ENCODE measurements around the gene UGT2B17.
"Not testable (repeated sequence)": the region's sequence is repeated elsewhere in the genome, so short reads cannot be mapped to it uniquely, and the experiment has no call there.

The UGT2B17 gene

GRCh38 chr4:68566364-68566763 lies 9.8 kb downstream of the UGT2B17 start:
- H3K36me3 ChIP-seq (ENCODE audit: low read length): not testable (repeated sequence)

GRCh38 chr4:68565082-68565481 lies 11.0 kb downstream of the UGT2B17 start:
- not testable (repeated sequence) for H4K20me1 ChIP-seq (ENCODE audit: low read depth, low read length); H2AFZ ChIP-seq (ENCODE audit: low read depth, low read length, severe bottlenecking); H3K9me2 ChIP-seq (replicated peaks; ENCODE audit: insufficient read depth, low read length); H3K36me3 ChIP-seq (ENCODE audit: low read length); H3K27ac ChIP-seq (ENCODE audit: low read depth, low read length); H3K79me2 ChIP-seq (ENCODE audit: insufficient read depth, low read length); H3K9me3 ChIP-seq (ENCODE audit: insufficient read depth, low read length); H3K4me2 ChIP-seq (ENCODE audit: low read depth, low read length, poor library complexity, severe bottlenecking); H3F3A ChIP-seq (ENCODE audit: insufficient read depth); H3K9ac ChIP-seq (ENCODE audit: low read length); H3K27me3 ChIP-seq (ENCODE audit: low read length); H3K4me3 ChIP-seq (ENCODE audit: insufficient read depth, low read length, poor library complexity, severe bottlenecking)

More at GRCh38 chr4:68566364-68566763, 9.8 kb downstream of the UGT2B17 start:
- not testable (repeated sequence) for H2AFZ ChIP-seq (ENCODE audit: low read depth, low read length, severe bottlenecking); H3K27me3 ChIP-seq (ENCODE audit: low read length); H4K20me1 ChIP-seq (ENCODE audit: low read depth, low read length); H3F3A ChIP-seq (ENCODE audit: insufficient read depth); H3K9me3 ChIP-seq (ENCODE audit: insufficient read depth, low read length); H3K27ac ChIP-seq (ENCODE audit: low read depth, low read length); H3K79me2 ChIP-seq (ENCODE audit: insufficient read depth, low read length); H3K9me2 ChIP-seq (replicated peaks; ENCODE audit: insufficient read depth, low read length); H3K4me3 ChIP-seq (ENCODE audit: insufficient read depth, low read length, poor library complexity, severe bottlenecking); H3K4me2 ChIP-seq (ENCODE audit: low read depth, low read length, poor library complexity, severe bottlenecking); H3K9ac ChIP-seq (ENCODE audit: low read length)

- not testable (repeated sequence) for H3K27me3 ChIP-seq (ENCODE audit: low read length); H3K4me3 ChIP-seq (ENCODE audit: insufficient read depth, low read length, poor library complexity, severe bottlenecking); H3K79me2 ChIP-seq (ENCODE audit: insufficient read depth, low read length); H3K4me2 ChIP-seq (ENCODE audit: low read depth, low read length, poor library complexity, severe bottlenecking); H3K9ac ChIP-seq (ENCODE audit: low read length); H3K9me3 ChIP-seq (ENCODE audit: insufficient read depth, low read length); H3K27ac ChIP-seq (ENCODE audit: low read depth, low read length); H3K36me3 ChIP-seq (ENCODE audit: low read length); H4K20me1 ChIP-seq (ENCODE audit: low read depth, low read length); H3K9me2 ChIP-seq (replicated peaks; ENCODE audit: insufficient read depth, low read length); H3F3A ChIP-seq (ENCODE audit: insufficient read depth); H2AFZ ChIP-seq (ENCODE audit: low read depth, low read length, severe bottlenecking)
These were observed 15.6 kb downstream of the UGT2B17 start for GRCh38 chr4:68560364-68561070.

- H3K4me2 ChIP-seq (ENCODE audit: low read depth, low read length, poor library complexity, severe bottlenecking); H3K27ac ChIP-seq (ENCODE audit: low read depth, low read length); H3F3A ChIP-seq (ENCODE audit: insufficient read depth); H3K36me3 ChIP-seq (ENCODE audit: low read length); H2AFZ ChIP-seq (ENCODE audit: low read depth, low read length, severe bottlenecking); H3K9me3 ChIP-seq (ENCODE audit: insufficient read depth, low read length); H3K9ac ChIP-seq (ENCODE audit: low read length); H3K9me2 ChIP-seq (replicated peaks; ENCODE audit: insufficient read depth, low read length); H3K4me3 ChIP-seq (ENCODE audit: insufficient read depth, low read length, poor library complexity, severe bottlenecking); H3K79me2 ChIP-seq (ENCODE audit: insufficient read depth, low read length); H3K27me3 ChIP-seq (ENCODE audit: low read length); H4K20me1 ChIP-seq (ENCODE audit: low read depth, low read length): not testable (repeated sequence)
These were observed 22.3 kb downstream of the UGT2B17 start for GRCh38 chr4:68553830-68554229.

GRCh38 chr4:68552818-68553811 lies 23.0 kb downstream of the UGT2B17 start:
- not testable (repeated sequence) for H3K36me3 ChIP-seq (ENCODE audit: low read length); H3F3A ChIP-seq (ENCODE audit: insufficient read depth); H4K20me1 ChIP-seq (ENCODE audit: low read depth, low read length); H3K79me2 ChIP-seq (ENCODE audit: insufficient read depth, low read length); H3K9ac ChIP-seq (ENCODE audit: low read length); H2AFZ ChIP-seq (ENCODE audit: low read depth, low read length, severe bottlenecking); H3K4me3 ChIP-seq (ENCODE audit: insufficient read depth, low read length, poor library complexity, severe bottlenecking); H3K9me2 ChIP-seq (replicated peaks; ENCODE audit: insufficient read depth, low read length); H3K27ac ChIP-seq (ENCODE audit: low read depth, low read length); H3K4me2 ChIP-seq (ENCODE audit: low read depth, low read length, poor library complexity, severe bottlenecking); H3K27me3 ChIP-seq (ENCODE audit: low read length); H3K9me3 ChIP-seq (ENCODE audit: insufficient read depth, low read length)

- H2AFZ ChIP-seq (ENCODE audit: low read depth, low read length, severe bottlenecking); H3K4me2 ChIP-seq (ENCODE audit: low read depth, low read length, poor library complexity, severe bottlenecking); H3K4me3 ChIP-seq (ENCODE audit: insufficient read depth, low read length, poor library complexity, severe bottlenecking); H3F3A ChIP-seq (ENCODE audit: insufficient read depth); H3K9ac ChIP-seq (ENCODE audit: low read length); H3K9me3 ChIP-seq (ENCODE audit: insufficient read depth, low read length); H3K36me3 ChIP-seq (ENCODE audit: low read length); H3K9me2 ChIP-seq (replicated peaks; ENCODE audit: insufficient read depth, low read length); H4K20me1 ChIP-seq (ENCODE audit: low read depth, low read length); H3K79me2 ChIP-seq (ENCODE audit: insufficient read depth, low read length); H3K27ac ChIP-seq (ENCODE audit: low read depth, low read length); H3K27me3 ChIP-seq (ENCODE audit: low read length): not testable (repeated sequence)
These were observed 33.4 kb downstream of the UGT2B17 start for GRCh38 chr4:68542742-68543141.

All from SU-DHL-6 (cell line).